H1 (cell line): ENCODE measurements around the gene KRT14. TPM values are rescaled to one million over a fixed set of nuclear protein-coding genes. Genes with fewer than 3 reads are reported as not detected.

Experiments used
- CTCF ChIA-PET: fragments of 300-600 bp; sonication (Branson Sonifier 250); formaldehyde crosslinking; loops from one replicate; lab custom pipeline; 2021; ENCODE audit not compliant: partially characterized antibody; lab: Charles Lee
- POLR2A ChIA-PET: fragments of 300-600 bp; sonication (Branson Sonifier 250); formaldehyde crosslinking; loops from one replicate; lab custom pipeline; 2021; ENCODE audit warnings: inconsistent platforms; ENCODE audit not compliant: partially characterized antibody; lab: Charles Lee
- DNase-seq, 2 experiments: peaks; one replicate each; pipeline versions ENCODE4 v3.0.0 to v3.0.0-alpha.2; 2010 to 2022; ENCODE audit warnings: low spot score in 2 of 2, low read depth in 1 of 2, mixed read lengths in 1 of 2
- FAIRE-seq: peaks from 2 replicates; lab custom pipeline; 2011; peaks lifted over from hg19 to GRCh38; lab: Jason Lieb, UNC
- H2AFZ ChIP-seq: 2 replicates; pipeline ENCODE4 v1.8.1; 2012; ENCODE audit warnings: low read length, inconsistent platforms
- H2AK5ac ChIP-seq: 2 replicates; pipeline ENCODE4 v1.6.1; 2013; ENCODE audit warnings: low read depth, low read length
- H2BK120ac ChIP-seq: replicated peaks from 2 replicates; pipeline ENCODE3; 2013; ENCODE audit warnings: low read depth, low read length, inconsistent platforms
- H2BK12ac ChIP-seq: 2 replicates; pipeline ENCODE4 v1.6.1; 2013; ENCODE audit warnings: low read depth, low read length
- H2BK15ac ChIP-seq: 2 replicates; pipeline ENCODE4 v1.6.1; 2013; ENCODE audit warnings: low read length
- H2BK20ac ChIP-seq: 2 replicates; pipeline ENCODE4 v1.6.1; 2013; ENCODE audit warnings: low read length
- H2BK5ac ChIP-seq: 2 replicates; pipeline ENCODE4 v1.6.1; 2013; ENCODE audit warnings: low read depth, low read length
- H3K14ac ChIP-seq: 2 replicates; pipeline ENCODE4 v1.6.1; 2013; ENCODE audit warnings: inconsistent platforms; ENCODE audit not compliant: insufficient read length
- H3K18ac ChIP-seq: 2 replicates; pipeline ENCODE4 v1.6.1; 2013; ENCODE audit warnings: low read length; ENCODE audit errors: extremely low read depth
- H3K23ac ChIP-seq: 2 replicates; pipeline ENCODE4 v1.6.1; 2013; ENCODE audit warnings: inconsistent platforms; ENCODE audit not compliant: insufficient read length
- H3K23me2 ChIP-seq: 2 replicates; pipeline ENCODE4 v1.6.1; 2013; ENCODE audit warnings: low read depth, low read length
- H3K27ac ChIP-seq: 2 replicates; pipeline ENCODE4 v1.6.1; 2011; ENCODE audit warnings: low read depth, low read length, inconsistent platforms
- H3K27me3 ChIP-seq, 4 experiments: replicated peaks in 1 of 4; 1 replicate in 1 of 4; 2 replicates in 3 of 4; pipeline versions ENCODE4 v1.6.1 to v1.8.1; 2011 to 2013; ENCODE audit warnings: low read length in 3 of 4, mild to moderate bottlenecking in 3 of 4, inconsistent platforms in 2 of 4, mixed read lengths in 2 of 4, moderate library complexity in 1 of 4; ENCODE audit not compliant: control insufficient read depth in 3 of 4, insufficient read depth in 3 of 4; ENCODE audit errors: extremely low read depth in 1 of 4
- H3K36me3 ChIP-seq, 4 experiments: 2 replicates each; pipeline versions ENCODE4 v1.6.1 to v1.8.1; 2011 to 2013; ENCODE audit warnings: mild to moderate bottlenecking in 4 of 4, low read length in 3 of 4, moderate library complexity in 2 of 4, control low read depth in 1 of 4, inconsistent platforms in 1 of 4; ENCODE audit not compliant: insufficient read depth in 4 of 4, control insufficient read depth in 2 of 4
- H3K4ac ChIP-seq: replicated peaks from 2 replicates; pipeline ENCODE3; 2013; ENCODE audit warnings: low read length, low read depth, mixed read lengths, inconsistent platforms; ENCODE audit not compliant: insufficient read length
- H3K4me1 ChIP-seq, 4 experiments: replicated peaks in 1 of 4; 1 replicate in 1 of 4; 2 replicates in 3 of 4; pipeline versions ENCODE4 v1.6.1 to v1.8.1; 2011 to 2013; ENCODE audit warnings: low read length in 3 of 4, inconsistent platforms in 2 of 4, mixed read lengths in 1 of 4; ENCODE audit not compliant: insufficient read depth in 4 of 4, control insufficient read depth in 3 of 4
- H3K4me2 ChIP-seq, 2 experiments: 2 replicates each; pipeline versions ENCODE4 v1.6.1 to v1.8.1; 2011 to 2013; ENCODE audit warnings: low read depth in 2 of 2, low read length in 2 of 2, control low read depth in 1 of 2, inconsistent platforms in 1 of 2, mild to moderate bottlenecking in 1 of 2; ENCODE audit not compliant: insufficient read depth in 1 of 2
- H3K4me3 ChIP-seq, 4 experiments: fragments of 200-600, 300-600 bp in 1 of 4; sonication (generic), shearing (Covaris generic), sonication (Bioruptor Twin) in 1 of 4; 2 replicates each; pipeline versions ENCODE4 v1.5.1 to v1.8.1; 2011 to 2016; ENCODE audit warnings: low read length in 4 of 4, low read depth in 3 of 4, control low read depth in 2 of 4, inconsistent platforms in 2 of 4, mild to moderate bottlenecking in 2 of 4, mixed read lengths in 1 of 4, moderate library complexity in 1 of 4; ENCODE audit not compliant: insufficient read depth in 2 of 4; ENCODE audit errors: extremely low read depth in 1 of 4
- H3K56ac ChIP-seq: replicated peaks from 2 replicates; pipeline ENCODE3; 2013; ENCODE audit warnings: low read depth, mild to moderate bottlenecking, mixed read lengths, low read length, inconsistent platforms; ENCODE audit not compliant: insufficient read length
- H3K79me1 ChIP-seq: 2 replicates; pipeline ENCODE4 v1.6.1; 2013; ENCODE audit warnings: low read depth, low read length, control low read depth
- H3K79me2 ChIP-seq, 2 experiments: 2 replicates each; pipeline versions ENCODE4 v1.6.1 to v1.8.1; 2012 to 2013; ENCODE audit warnings: low read length in 2 of 2, mild to moderate bottlenecking in 2 of 2, inconsistent platforms in 1 of 2; ENCODE audit not compliant: insufficient read depth in 2 of 2, control insufficient read depth in 1 of 2
- H3K9ac ChIP-seq, 4 experiments: replicated peaks in 1 of 4; 1 replicate in 1 of 4; 2 replicates in 3 of 4; pipeline versions ENCODE4 v1.6.1 to v1.8.1; 2011 to 2013; ENCODE audit warnings: low read depth in 3 of 4, low read length in 3 of 4, control low read depth in 2 of 4, mild to moderate bottlenecking in 2 of 4, moderate library complexity in 2 of 4, inconsistent platforms in 1 of 4; ENCODE audit errors: extremely low read depth in 1 of 4
- H3K9me3 ChIP-seq, 2 experiments: 2 replicates each; pipeline versions ENCODE4 v1.6.1 to v1.8.1; 2012 to 2013; ENCODE audit warnings: mild to moderate bottlenecking in 2 of 2, moderate library complexity in 2 of 2, control low read depth in 1 of 2, inconsistent platforms in 1 of 2, low read depth in 1 of 2, low read length in 1 of 2, mixed read lengths in 1 of 2; ENCODE audit not compliant: insufficient read depth in 2 of 2
- H4K20me1 ChIP-seq, 2 experiments: replicated peaks in 1 of 2; 2 replicates each; pipeline versions ENCODE3 to v1.8.1; 2011 to 2013; ENCODE audit warnings: inconsistent platforms in 2 of 2, low read length in 2 of 2, mild to moderate bottlenecking in 1 of 2; ENCODE audit not compliant: insufficient read depth in 2 of 2, control insufficient read depth in 1 of 2
- H4K5ac ChIP-seq: 2 replicates; pipeline ENCODE4 v1.6.1; 2013; ENCODE audit warnings: low read length, low read depth, mixed read lengths, inconsistent platforms; ENCODE audit not compliant: insufficient read length
- H4K8ac ChIP-seq: 2 replicates; pipeline ENCODE4 v1.8.0; 2013; ENCODE audit warnings: mild to moderate bottlenecking, moderate library complexity, low read length, inconsistent platforms; ENCODE audit not compliant: insufficient read depth; ENCODE audit errors: extremely low read depth
- H4K91ac ChIP-seq: replicated peaks from 2 replicates; pipeline ENCODE3; 2013; ENCODE audit warnings: low read length, mixed read lengths, inconsistent platforms; ENCODE audit not compliant: insufficient read length
- CHD1 ChIP-seq: IDR thresholded peaks from 2 replicates; pipeline ENCODE4 v1.6.1; 2012; ENCODE audit warnings: low read depth, low read length, improper control_type of control experiment
- EGR1 ChIP-seq: IDR thresholded peaks from 2 replicates; pipeline ENCODE4 v1.6.1; 2011; ENCODE audit warnings: low read depth, low read length, borderline replicate concordance
- SIN3A ChIP-seq, 2 experiments: IDR thresholded peaks in 1 of 2; conservative IDR thresholded peaks in 1 of 2; 2 replicates each; pipeline ENCODE4 v1.6.1; 2011 to 2012; ENCODE audit warnings: low read length in 2 of 2, improper control_type of control experiment in 1 of 2, low read depth in 1 of 2, mild to moderate bottlenecking in 1 of 2
- SP2 ChIP-seq: IDR thresholded peaks from 2 replicates; pipeline ENCODE4 v1.6.1; 2012; ENCODE audit warnings: mild to moderate bottlenecking, low read length, inconsistent platforms
- TEAD4 ChIP-seq: IDR thresholded peaks from 2 replicates; pipeline ENCODE4 v1.6.1; 2012; ENCODE audit warnings: low read depth, low read length, inconsistent platforms, mixed read lengths
- WGBS, 2 experiments: shearing (Covaris generic) in 1 of 2; methylation state at CpG; one replicate each; pipeline versions ENCODE4 v1.1.6 to v1.1.7; 2013 to 2015; ENCODE audit warnings: low lambda C conversion rate in 2 of 2, mixed read lengths in 2 of 2, inconsistent platforms in 1 of 2, low coverage in 1 of 2, missing lambda C conversion rate in 1 of 2; ENCODE audit not compliant: insufficient replicate concordance in 2 of 2, insufficient coverage in 1 of 2, insufficient read length in 1 of 2; ENCODE audit errors: extremely low coverage in 1 of 2, missing lambda C conversion rate in 1 of 2; 5-methylcytosine and 5-hydroxymethylcytosine counted together
- polyA plus RNA-seq, 7 experiments: library from polyadenylated mRNA; depleted of rRNA in 3 of 7; stranded (reverse) in 5 of 7; unstranded in 2 of 7; fragments of >200 nt in 5 of 7; fragments of 200-250 nt in 2 of 7; gene quantifications; 1 replicate in 5 of 7; 2 replicates in 1 of 7; 4 replicates in 1 of 7; pipeline versions ENCODE4 v1.2.1 to v1.2.3, GENCODE V29; 2011 to 2013; ENCODE audit warnings: missing spikeins in 2 of 7, mixed read lengths in 2 of 7
- total RNA-seq: library from RNA; stranded (reverse); fragmentation: NEBNext Ultra II Directional; extraction: Animal tissue kit (Norgen Biotek cat#: 25700); gene quantifications from 2 replicates; pipeline ENCODE4 v1.2.1, GENCODE V29; 2021

The KRT14 gene
- total and polyA plus RNA-seq, 2 of the 8 experiments (the other 6 are each of a cell fraction or from before 2014, with no cell fraction given), result 0.35 TPM; not detected in 1

DNA sequence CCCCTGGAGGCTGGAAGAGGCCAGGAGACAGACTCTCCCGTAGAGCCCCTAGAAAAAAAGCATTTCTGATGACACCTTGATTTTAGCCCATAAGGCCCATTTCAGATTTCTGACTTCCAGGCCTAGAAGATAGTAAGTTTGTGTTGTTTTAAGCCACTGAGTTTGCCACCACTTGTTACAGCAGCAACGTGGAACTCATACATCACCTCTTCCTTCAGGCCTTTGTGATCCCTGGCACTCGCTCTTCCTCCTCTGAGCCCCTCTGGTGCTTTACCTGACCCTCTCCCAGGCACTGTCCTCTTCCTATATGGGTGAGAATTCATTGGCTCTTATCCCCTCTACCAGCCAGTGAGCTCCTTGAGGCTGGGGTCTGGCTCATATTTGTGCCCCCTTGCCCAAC lies 39.9 kb downstream of the KRT14 start:
- Histone ChIP-seq H3K18ac (no peak overlapping the region), H3K4ac (no peak overlapping the region), H2BK15ac (0 out of 2 replicates have a peak overlapping the region, but pooled peaks have one; percentile 47), H4K20me1 (no peaks in the 10 kb centered on the region), H2BK12ac (no peak overlapping the region), H3K56ac (no peak overlapping the region), H3K27me3 (no peaks in the 10 kb centered on the region; a peak in 2 of 7 replicates), H3K14ac (no peak overlapping the region), H3K23ac (no peak overlapping the region), H3K4me1 (peaks cover 8 to 24% (median 13%) of the 10 kb centered on the region in 4 experiments), H3K27ac (no peak overlapping the region), H3K79me2 (no peaks in the 10 kb centered on the region), H3K9me3 (no peaks in the 10 kb centered on the region; a peak in 1 of 4 replicates), H4K91ac (no peak overlapping the region), H4K5ac (no peak overlapping the region), H4K8ac (no peak overlapping the region), H2BK20ac (no peak overlapping the region), H3K9ac (no peak overlapping the region), H2BK5ac (no peak overlapping the region), H3K4me3 (no peak overlapping the region), H3K79me1 (no peaks in the 10 kb centered on the region), H3K4me2 (no peak overlapping the region), H3K36me3 (no peaks in the 10 kb centered on the region), H2AK5ac (no peak overlapping the region), H2BK120ac (no peak overlapping the region), H2AFZ (no peak overlapping the region), H3K23me2 (no peaks in the 10 kb centered on the region)
- DNase-seq (no peak), FAIRE-seq (no peak)
- 88% methylated on average over 3 of the region's 3 CpGs; no CpG with 5 or more reads in 1 of the 2 experiments for WGBS, 2 experiments
- CTCF ChIA-PET, result interaction anchor here (0.6 to 21.2 kb wide), 6 partner anchors 10 to 803 kb away, joined by 3 to 492 read pairs (median 179); partner anchors contain the start of genes KRT13, KRT19, KRT35 and KRT36
- POLR2A ChIA-PET, result interaction anchor here (16.2 kb wide), 1 partner anchor 21 kb away, joined by 293 read pairs; the partner anchor contains the start of gene KRT19
- TF ChIP-seq SP2 (no peak), TEAD4 (no peak), CHD1 (no peak), EGR1 (no peak), SIN3A (conservative IDR thresholded peaks at IDR 0.05 in 1 of 2, IDR thresholded peaks at IDR 0.05 in 1 of 2; ENCODE audit: low read depth in 1 of 2, low read length in 2 of 2) (no peak)
